ENCODE measurements around the gene MBOAT1.
"Not testable (repeated sequence)": the region's sequence is repeated elsewhere in the genome, so short reads cannot be mapped to it uniquely, and the experiment has no call there.

The MBOAT1 gene

DNA sequence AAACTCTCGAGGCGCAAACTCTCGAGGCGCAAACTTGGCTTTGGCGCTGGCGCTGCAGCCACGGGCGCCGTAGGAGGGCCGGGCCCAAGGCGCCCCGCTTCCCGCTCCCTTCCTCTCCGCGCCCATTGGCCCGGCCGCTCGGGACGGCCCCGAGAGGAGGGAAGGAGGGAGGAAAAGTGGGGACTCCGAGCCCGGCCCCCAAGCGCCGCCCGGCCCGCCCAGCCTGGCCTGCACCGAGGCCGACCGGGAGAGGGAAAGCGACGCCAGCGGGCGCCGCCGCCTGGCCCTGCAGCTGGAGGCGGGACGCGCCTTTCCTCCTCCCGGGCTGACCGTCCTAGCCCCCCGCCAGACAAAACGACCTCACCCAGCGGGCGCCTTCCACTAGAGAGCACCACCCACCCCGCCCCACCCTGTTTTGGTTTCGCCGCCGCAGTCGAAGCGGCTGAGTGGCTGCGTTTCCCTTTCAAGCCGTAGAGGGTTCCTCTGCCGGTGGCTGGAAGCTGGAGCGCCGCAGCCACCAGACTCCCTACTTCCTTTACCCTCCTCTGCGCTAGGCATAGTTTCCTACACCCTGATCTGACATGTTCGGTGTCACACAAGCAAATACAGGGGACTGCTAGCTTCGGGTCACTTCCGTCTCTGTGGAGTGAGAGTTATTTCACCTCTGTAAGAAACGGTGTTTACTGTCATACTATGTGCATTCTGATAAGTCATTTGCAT is at the start of gene MBOAT1:
MBOAT1 (minus strand) TSS at position 78 of the 720 bp plus-strand sequence. CDS start 235 bp downstream, outside the sequence.
- peak; percentile 94 for DNase-seq

GRCh38 chr6:20261685-20262084 is 49.4 kb upstream of the MBOAT1 start:
- no peak for DNase-seq

DNA sequence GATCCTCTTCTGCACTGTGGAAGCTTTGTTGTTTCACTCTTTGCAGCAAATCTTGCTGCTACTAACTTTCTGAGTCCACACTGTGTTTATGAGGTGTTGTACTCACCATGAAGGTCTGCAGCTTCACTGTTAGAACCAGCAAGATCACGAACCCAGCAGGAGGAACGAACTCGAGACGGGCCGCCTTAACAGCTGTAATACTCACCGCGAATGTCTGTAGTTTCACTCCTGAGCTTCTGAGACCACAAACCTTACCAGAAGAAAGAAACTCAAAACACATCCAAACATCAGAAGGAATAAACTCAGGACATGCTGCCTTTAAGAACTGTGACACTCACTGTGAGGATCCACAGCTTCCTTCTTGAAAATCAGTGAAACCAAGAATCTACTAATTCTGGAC is 48.1 kb upstream of the MBOAT1 start:
- DNase-seq = no peak

- DNase-seq = no peak
Observed at GRCh38 chr6:20259316-20260049, 47.2 kb upstream of the MBOAT1 start.

GRCh38 chr6:20255428-20255827 is 43.2 kb upstream of the MBOAT1 start:
- DNase-seq = no peak

DNA sequence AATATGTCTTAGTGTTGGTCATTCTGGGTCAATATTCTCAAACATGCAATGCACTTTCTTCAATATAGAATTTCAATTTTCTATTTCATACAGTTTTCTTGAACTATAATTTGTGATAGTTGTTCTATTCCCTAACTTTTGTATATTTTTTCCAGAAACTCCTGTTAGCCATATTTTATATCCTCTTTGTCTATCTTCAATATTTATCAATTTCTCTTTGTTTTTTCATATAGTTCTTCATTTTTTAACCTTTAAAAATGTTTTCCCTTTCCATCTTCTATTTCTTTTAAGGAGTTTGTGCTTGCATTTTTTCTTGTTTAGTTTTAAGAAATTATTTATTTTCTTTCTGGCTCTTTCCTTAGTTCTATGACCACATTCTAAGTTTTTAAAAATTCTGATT is 42.0 kb upstream of the MBOAT1 start:
- DNase-seq = no peak

DNA sequence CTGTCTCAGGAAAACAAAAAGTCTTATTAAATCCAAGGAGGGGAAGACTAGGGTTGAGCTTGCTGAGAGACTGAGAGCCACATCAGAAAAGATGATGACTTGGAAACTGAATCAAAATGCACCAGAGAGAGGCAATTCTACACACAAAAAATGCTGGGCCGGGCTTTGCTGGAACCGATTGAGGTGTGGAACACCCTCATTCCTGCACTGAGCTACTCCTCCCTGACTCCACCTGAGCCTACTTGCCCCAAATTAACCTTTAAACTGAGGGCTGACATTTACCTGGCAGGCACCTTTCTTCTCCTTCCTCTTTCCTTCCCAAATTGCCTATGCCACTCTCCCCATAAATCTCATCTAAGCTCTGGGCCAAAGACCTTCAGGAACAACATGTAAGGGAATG is 40.8 kb upstream of the MBOAT1 start:
- DNase-seq = no peak

- DNase-seq = no peak
Observed at GRCh38 chr6:20252311-20252710, 40.0 kb upstream of the MBOAT1 start.

DNA sequence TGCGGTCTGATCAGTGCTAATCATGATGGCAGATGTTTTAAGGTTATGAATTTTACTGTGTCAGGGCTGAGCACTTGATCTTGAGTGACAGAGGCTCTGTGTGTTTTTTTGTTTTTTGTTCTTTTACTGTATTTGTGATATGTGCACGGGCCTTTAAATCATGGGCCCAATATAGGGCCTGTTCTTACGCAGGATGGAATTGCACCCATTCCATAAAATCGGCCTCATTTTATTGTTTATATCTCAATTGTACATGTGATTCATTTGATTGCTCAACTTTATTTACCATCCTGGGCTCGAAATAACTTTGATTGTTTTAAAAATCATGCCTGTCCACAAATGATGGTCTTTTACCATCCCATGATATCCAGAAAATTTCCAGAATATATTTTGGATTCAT is 39.3 kb upstream of the MBOAT1 start:
- DNase-seq = no peak

- DNase-seq = no peak
Observed at GRCh38 chr6:20246125-20246524, 33.9 kb upstream of the MBOAT1 start.

DNA sequence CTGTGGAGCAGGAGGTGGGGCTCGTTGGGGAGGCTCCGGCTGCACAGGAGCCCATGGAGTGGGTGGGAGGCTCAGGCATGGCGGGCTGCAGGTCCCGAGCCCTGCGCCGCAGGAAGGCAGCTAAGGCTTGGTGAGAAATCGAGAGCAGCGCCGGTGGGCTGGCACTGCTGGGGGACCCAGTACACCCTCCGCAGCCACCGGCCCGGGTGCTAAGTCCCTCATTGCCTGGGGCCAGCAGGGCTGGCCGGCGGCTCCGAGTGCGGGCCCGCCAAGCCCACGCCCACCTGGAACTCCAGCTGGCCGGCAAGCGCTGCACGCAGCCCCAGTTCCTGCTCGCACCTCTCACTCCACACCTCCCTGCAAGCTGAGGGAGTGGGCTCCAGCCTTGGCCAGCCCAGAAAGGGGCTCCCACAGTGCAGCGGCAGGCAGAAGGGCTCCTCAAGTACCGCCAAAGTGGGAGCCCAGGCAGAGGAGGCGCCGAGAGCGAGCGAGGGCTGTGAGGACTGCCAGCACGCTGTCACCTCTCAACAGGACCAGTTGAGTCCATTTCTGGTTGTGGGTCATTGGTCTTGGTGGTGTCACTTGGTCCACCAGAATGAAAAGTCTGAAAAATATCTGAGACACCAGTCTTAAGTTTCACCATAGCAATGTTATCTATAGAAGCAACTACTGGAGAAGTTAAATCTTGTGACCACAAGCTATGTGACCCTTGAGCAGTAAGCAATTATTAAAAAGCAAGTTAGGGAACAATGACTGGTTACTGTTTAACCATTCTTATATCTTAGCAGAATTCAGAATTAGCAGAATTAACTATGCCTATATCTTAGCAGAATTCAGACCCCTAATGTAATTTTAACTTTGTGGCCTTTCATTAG is 32.8 kb upstream of the MBOAT1 start:
- DNase-seq = not testable (repeated sequence)

DNA sequence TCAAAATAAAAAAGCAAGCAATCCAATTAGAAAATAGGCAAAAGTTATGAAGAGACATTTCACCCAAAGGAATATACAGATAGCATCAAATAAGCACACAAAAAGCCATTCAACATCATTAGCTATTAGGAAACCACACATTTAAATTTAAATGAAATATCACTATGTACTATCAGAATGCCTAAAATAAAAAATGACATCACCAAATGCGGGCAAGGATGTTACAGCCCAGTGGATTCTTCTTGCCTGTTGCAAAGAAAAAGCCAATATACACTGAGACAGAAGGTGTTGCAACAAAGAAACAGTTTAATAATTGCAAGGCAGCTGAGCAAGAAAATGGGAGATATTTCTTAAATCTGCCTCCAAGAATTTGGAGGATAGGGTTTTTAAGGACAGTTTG is 31.0 kb upstream of the MBOAT1 start:
- no peak for DNase-seq

- DNase-seq = no peak
Observed at GRCh38 chr6:20242397-20242796, 30.1 kb upstream of the MBOAT1 start.

DNA sequence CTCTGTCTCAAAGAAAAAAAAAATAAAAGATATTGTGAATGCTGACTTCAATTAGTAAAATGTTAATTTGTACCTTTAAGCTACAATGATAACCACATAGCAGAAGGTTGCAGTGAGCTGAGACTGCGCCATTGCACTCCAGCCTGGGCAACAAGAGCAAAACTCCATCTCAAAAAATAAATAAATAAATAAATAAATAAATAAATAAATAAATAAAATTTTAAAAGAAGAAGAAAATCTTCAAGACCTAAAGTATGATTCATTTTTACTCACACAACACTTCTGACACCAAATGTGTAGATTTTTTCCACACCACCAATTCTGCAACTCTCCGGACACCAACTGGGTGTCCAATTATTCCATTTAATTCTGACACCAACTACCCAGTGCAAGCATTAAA is 28.8 kb upstream of the MBOAT1 start:
- DNase-seq = no peak

DNA sequence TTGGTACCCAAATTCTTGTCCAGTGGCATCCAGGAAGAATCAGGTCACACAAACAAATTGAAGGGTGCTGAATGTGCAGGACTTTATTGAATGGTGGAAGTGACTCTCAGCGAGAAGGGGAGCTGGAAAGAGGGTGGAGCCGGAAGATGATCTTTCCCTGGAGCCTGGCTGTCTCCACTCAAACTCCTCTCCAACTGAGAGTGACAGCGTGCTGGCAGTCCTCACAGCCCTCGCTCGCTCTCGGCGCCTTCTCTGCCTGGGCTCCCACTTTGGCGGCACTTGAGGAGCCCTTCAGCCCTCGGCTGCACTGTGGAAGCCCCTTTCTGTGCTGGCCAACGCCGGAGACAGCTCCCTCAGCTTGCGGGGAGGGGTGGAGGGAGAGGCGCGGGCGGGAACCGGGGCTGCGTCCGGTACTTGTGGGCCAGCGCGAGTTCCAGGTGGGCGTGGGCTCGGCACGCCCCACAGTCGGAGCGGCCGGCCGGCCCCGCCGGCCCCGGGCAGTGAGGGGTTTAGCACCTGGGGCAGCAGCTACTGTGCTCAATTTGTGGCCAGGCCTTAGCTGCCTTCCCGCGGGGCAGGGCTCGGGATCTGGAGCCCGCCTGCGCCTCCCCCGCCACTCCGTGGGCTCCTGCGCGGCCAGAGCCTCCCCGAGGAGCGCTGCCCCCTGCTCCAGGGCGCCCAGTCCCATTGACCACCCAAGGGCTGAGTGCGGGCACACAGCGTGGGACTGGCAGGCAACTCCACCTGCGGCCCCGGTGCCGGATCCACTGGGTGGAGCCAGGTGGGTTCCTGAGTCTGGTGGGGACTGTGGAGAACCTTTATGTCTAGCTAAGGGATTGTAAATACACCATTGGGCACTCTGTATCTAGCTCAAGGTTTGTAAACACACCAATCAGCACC is 26.7 kb upstream of the MBOAT1 start:
- DNase-seq = peak; percentile 38

DNA sequence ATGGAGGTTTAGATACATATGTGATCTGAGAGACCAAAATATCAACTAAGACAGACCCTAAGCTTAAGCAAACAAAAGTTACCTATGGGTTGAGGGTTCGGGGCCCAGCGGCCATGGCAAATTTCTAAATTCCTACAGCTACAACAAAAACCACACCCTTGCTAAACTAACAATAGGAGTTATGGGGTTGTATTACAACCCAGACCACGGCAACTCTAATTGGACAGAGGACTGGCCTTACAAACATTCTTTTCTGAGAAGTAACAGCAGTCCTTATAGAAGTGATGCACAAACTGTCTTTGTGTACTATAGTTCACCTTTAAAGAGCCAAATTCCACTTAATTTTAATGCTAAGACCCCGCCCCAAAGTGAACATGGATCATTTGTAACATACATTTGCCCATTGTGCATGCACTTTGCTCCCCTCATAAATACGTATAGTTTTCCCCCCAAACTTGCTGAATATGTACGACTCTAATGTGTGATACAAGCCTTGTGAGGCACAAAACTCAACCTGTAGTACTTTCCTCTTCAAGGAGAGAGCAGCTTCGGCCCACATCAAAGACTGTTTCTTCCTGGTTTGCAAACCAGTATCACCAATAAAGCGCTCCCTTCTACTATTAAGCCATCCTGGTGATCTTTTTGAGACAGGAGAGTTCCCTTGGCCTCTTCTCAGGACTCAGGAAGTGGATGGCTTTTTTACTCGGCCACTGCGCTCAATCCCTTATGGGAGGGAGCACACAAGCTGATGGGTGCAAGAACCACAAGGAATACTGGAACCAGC is 25.6 kb upstream of the MBOAT1 start:
- DNase-seq = no peak

GRCh38 chr6:20236909-20237600 is 24.8 kb upstream of the MBOAT1 start:
- no peak for DNase-seq

DNA sequence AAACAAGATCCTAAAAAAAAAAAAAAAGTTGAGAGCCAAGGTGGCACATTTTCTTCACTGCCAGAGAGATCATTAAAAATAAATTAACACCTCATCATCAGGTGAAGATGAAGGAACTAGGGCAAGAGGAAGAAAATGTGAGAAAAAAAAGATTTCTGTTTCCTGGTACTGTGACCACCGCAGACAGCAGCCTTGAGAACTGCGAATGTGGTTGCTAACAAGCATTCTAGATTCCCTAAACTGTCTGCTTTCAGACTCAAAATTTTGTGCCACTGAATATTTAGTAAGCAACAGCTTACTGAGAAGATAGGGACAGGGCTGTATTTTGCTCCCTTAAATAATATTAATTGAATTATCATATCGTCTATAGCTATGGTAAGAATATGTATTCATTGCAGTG is 24.1 kb upstream of the MBOAT1 start:
- DNase-seq = no peak

- no peak for DNase-seq
Observed at GRCh38 chr6:20235041-20235440, 22.8 kb upstream of the MBOAT1 start.

GRCh38 chr6:20234136-20234535 is 21.9 kb upstream of the MBOAT1 start:
- DNase-seq = no peak

All from NCI-H510A (cell line).